Loucy (cell line): ENCODE measurements around the gene ENDOG.

Experiments
- H2AFZ ChIP-seq: fragments of 200-600 bp; sonication (generic); 2 replicates; pipeline ENCODE4 v1.6.0; 2016; ENCODE audit warnings: antibody characterized with exemption, mild to moderate bottlenecking, low read length, moderate library complexity
- H3F3A ChIP-seq: fragments of 200-600 bp; 2 replicates; pipeline ENCODE4 v1.6.0; 2016; ENCODE audit warnings: antibody characterized with exemption, low read depth, mild to moderate bottlenecking
- H3K27me3 ChIP-seq: fragments of 200-600 bp; sonication (generic); 2 replicates; pipeline ENCODE4 v1.6.1; 2014; ENCODE audit warnings: low read length, mild to moderate bottlenecking; ENCODE audit not compliant: insufficient read depth, poor library complexity, severe bottlenecking
- H3K36me3 ChIP-seq: fragments of 200-600 bp; sonication (generic); 2 replicates; pipeline ENCODE4 v1.6.1; 2016; ENCODE audit warnings: low read length; ENCODE audit not compliant: insufficient read depth
- H3K4me1 ChIP-seq: fragments of 200-600 bp; sonication (generic); 2 replicates; pipeline ENCODE4 v1.5.1; 2014; ENCODE audit warnings: low read length, mild to moderate bottlenecking; ENCODE audit not compliant: insufficient read depth, poor library complexity, severe bottlenecking
- H3K4me2 ChIP-seq: fragments of 200-600 bp; sonication (generic); 2 replicates; pipeline ENCODE4 v1.6.0; 2014; ENCODE audit warnings: antibody characterized with exemption, low read length, low read depth, mild to moderate bottlenecking; ENCODE audit not compliant: poor library complexity, severe bottlenecking
- H3K4me3 ChIP-seq: fragments of 200-600 bp; sonication (generic); 2 replicates; pipeline ENCODE4 v1.5.1; 2014; ENCODE audit warnings: low read length, mild to moderate bottlenecking, mixed read lengths; ENCODE audit not compliant: poor library complexity, severe bottlenecking
- H3K79me2 ChIP-seq: fragments of 200-600 bp; sonication (generic); 2 replicates; pipeline ENCODE4 v1.6.1; 2014; ENCODE audit warnings: low read length; ENCODE audit not compliant: insufficient read depth
- H3K9ac ChIP-seq: fragments of 200-600 bp; sonication (generic); 2 replicates; pipeline ENCODE4 v1.6.0; 2014; ENCODE audit warnings: mild to moderate bottlenecking, low read depth, low read length, moderate library complexity; ENCODE audit not compliant: poor library complexity, severe bottlenecking
- H3K9me2 ChIP-seq: fragments of 200-600 bp; sonication (generic); replicated peaks from 2 replicates; pipeline ENCODE4 v1.6.1; 2016; ENCODE audit warnings: low read depth, low read length, mixed read lengths
- H3K9me3 ChIP-seq: fragments of 200-600 bp; sonication (generic); 2 replicates; pipeline ENCODE4 v1.6.1; 2014; ENCODE audit warnings: mild to moderate bottlenecking, antibody characterized with exemption, low read length, low read depth; ENCODE audit not compliant: insufficient read depth
- H4K20me1 ChIP-seq: fragments of 200-600 bp; sonication (generic); 2 replicates; pipeline ENCODE4 v1.6.0; 2014; ENCODE audit warnings: antibody characterized with exemption, low read length, mild to moderate bottlenecking; ENCODE audit not compliant: insufficient read depth, poor library complexity, severe bottlenecking
- CTCF ChIP-seq: fragments of 200-600 bp; sonication (generic); conservative IDR thresholded peaks from 2 replicates; pipeline ENCODE4 v1.5.1; 2014; ENCODE audit warnings: mild to moderate bottlenecking, antibody characterized with exemption, low read length
- EZH2phosphoT487 ChIP-seq: fragments of 200-600 bp; IDR thresholded peaks from 2 replicates; pipeline ENCODE4 v1.6.1; 2018; ENCODE audit warnings: antibody characterized with exemption, mild to moderate bottlenecking, moderate library complexity, borderline replicate concordance

The ENDOG gene

GRCh38 chr9:128820665-128821583, 2.6 kb downstream of the ENDOG start:
- H3K9me2 ChIP-seq: no peaks in the 10 kb centered on the region

GRCh38 chr9:128821584-128822406, 3.5 kb downstream of the ENDOG start:
- no peak overlapping the region for H3K4me3 ChIP-seq
- H3F3A ChIP-seq: no peaks in the 10 kb centered on the region
- no peaks in the 10 kb centered on the region for H3K4me1 ChIP-seq
- no peaks in the 10 kb centered on the region for H3K9me2 ChIP-seq
- no peak for TF ChIP-seq CTCF
- no peak for TF ChIP-seq EZH2phosphoT487
- H3K79me2 ChIP-seq: no peaks in the 10 kb centered on the region
- no peaks in the 10 kb centered on the region for H3K9me3 ChIP-seq
- H3K36me3 ChIP-seq: peaks cover 15% of the 10 kb centered on the region; the same call in 1 of the 2 replicates
- H3K27me3 ChIP-seq: no peaks in the 10 kb centered on the region
- H4K20me1 ChIP-seq: no peaks in the 10 kb centered on the region
- H2AFZ ChIP-seq: no peak overlapping the region
- H3K9ac ChIP-seq: no peak overlapping the region
- no peak overlapping the region for H3K4me2 ChIP-seq

More at GRCh38 chr9:128820665-128821583, 2.6 kb downstream of the ENDOG start:
- Histone ChIP-seq H3F3A (no peaks in the 10 kb centered on the region), H4K20me1 (no peaks in the 10 kb centered on the region), H3K4me1 (no peaks in the 10 kb centered on the region), H3K4me3 (no peak overlapping the region), H3K9me3 (no peaks in the 10 kb centered on the region), H2AFZ (no peak overlapping the region), H3K4me2 (no peak overlapping the region), H3K36me3 (peaks cover 13% of the 10 kb centered on the region; the same call in 1 of the 2 replicates), H3K27me3 (no peaks in the 10 kb centered on the region), H3K9ac (no peak overlapping the region), H3K79me2 (no peaks in the 10 kb centered on the region)
- no peak for TF ChIP-seq EZH2phosphoT487

GRCh38 chr9:128822407-128823042, 4.2 kb downstream of the ENDOG start:
- no peaks in the 10 kb centered on the region for H3K79me2 ChIP-seq
- no peaks in the 10 kb centered on the region for H3K4me1 ChIP-seq
- no peaks in the 10 kb centered on the region for H4K20me1 ChIP-seq
- H3K4me2 ChIP-seq: no peak overlapping the region
- H3K4me3 ChIP-seq: no peak overlapping the region
- TF ChIP-seq CTCF (no peak), EZH2phosphoT487 (no peak)
- H3K9me3 ChIP-seq: no peaks in the 10 kb centered on the region
- no peaks in the 10 kb centered on the region for H3K9me2 ChIP-seq
- no peaks in the 10 kb centered on the region for H3K27me3 ChIP-seq
- H3K9ac ChIP-seq: no peak overlapping the region
- no peaks in the 10 kb centered on the region for H3F3A ChIP-seq
- H3K36me3 ChIP-seq: peaks cover 15% of the 10 kb centered on the region; the same call in 1 of the 2 replicates
- H2AFZ ChIP-seq: no peak overlapping the region
